Esophagus (tissue), 2 donors: ENCODE results near the gene PFN1. TPM values are rescaled to one million over a fixed set of nuclear protein-coding genes. Genes with fewer than 3 reads are reported as not detected.
"Not testable (repeated sequence)": the region's sequence is repeated elsewhere in the genome, so short reads cannot be mapped to it uniquely, and the experiment has no call there.

ENCODE experiments used
- H3K27ac ChIP-seq, 2 donors: one replicate each; pipeline ENCODE4 v1.5.1; 2013; ENCODE audit warnings: low read depth in 2 of 2, mild to moderate bottlenecking in 2 of 2, inconsistent platforms in 1 of 2, low read length in 1 of 2, moderate library complexity in 1 of 2
- H3K27me3 ChIP-seq, 2 donors: one replicate each; pipeline ENCODE4 v1.6.1; 2013; ENCODE audit warnings: low read length in 2 of 2, control low read depth in 1 of 2, mild to moderate bottlenecking in 1 of 2; ENCODE audit not compliant: insufficient read depth in 2 of 2, control insufficient read depth in 1 of 2
- H3K36me3 ChIP-seq, 2 donors: one replicate each; pipeline ENCODE4 v1.6.1; 2013; ENCODE audit warnings: low read length in 1 of 2; ENCODE audit not compliant: control insufficient read depth in 2 of 2, insufficient read depth in 2 of 2
- H3K4me1 ChIP-seq, 2 donors: one replicate each; pipeline ENCODE4 v1.6.1; 2013; ENCODE audit warnings: low read length in 1 of 2; ENCODE audit not compliant: control insufficient read depth in 2 of 2, insufficient read depth in 2 of 2
- H3K4me3 ChIP-seq, 2 donors: one replicate each; pipeline ENCODE4 v1.5.1; 2013; ENCODE audit warnings: low read length in 2 of 2, mild to moderate bottlenecking in 2 of 2, low read depth in 1 of 2, moderate library complexity in 1 of 2
- H3K9me3 ChIP-seq, 2 donors: one replicate each; pipeline ENCODE4 v1.6.1; 2013; ENCODE audit warnings: mild to moderate bottlenecking in 2 of 2, low read depth in 1 of 2, low read length in 1 of 2, moderate library complexity in 1 of 2; ENCODE audit not compliant: control insufficient read depth in 2 of 2, insufficient read depth in 1 of 2
- whole genome bisulfite sequencing, 2 donors: extraction: QIAGEN DNeasy Blood & Tissue Kit; methylation state at CpG; one replicate each; pipeline ENCODE4 v1.1.7; 2013; 5-methylcytosine and 5-hydroxymethylcytosine counted together
- polyA plus RNA-seq, 2 donors: library from polyadenylated mRNA; stranded (reverse); fragments of 200-250 nt; gene quantifications; one replicate each; pipeline ENCODE4 v1.2.3, GENCODE V29; 2013
- donor health status: healthy with polysubstance abuse.
- donor health status: Bipolar disorder and iron deficiency.

The PFN1 gene
- polyA plus RNA-seq, 2 donors = 371 to 761 TPM

GRCh38 chr17:4908711-4909496, 39.4 kb downstream of the PFN1 start:
- Histone ChIP-seq H3K4me3 (no peak overlapping the region), H3K9me3 (no peaks in the 10 kb centered on the region), H3K27me3 (no peaks in the 10 kb centered on the region), H3K36me3 (no peaks in the 10 kb centered on the region), H3K4me1 (peaks cover 0 to 4% of the 10 kb centered on the region in 2 donors), H3K27ac (peak overlapping the region; percentile 90 to 98)
- WGBS, 2 donors = 15 to 19% methylated on average over 20 of the region's 20 CpGs

GRCh38 chr17:4908301-4908700, 40.0 kb downstream of the PFN1 start:
- WGBS, 2 donors = 28 to 49% methylated on average over 10 of the region's 10 CpGs
- peak overlapping the region; percentile 90 to 98 for H3K27ac ChIP-seq
- no peak overlapping the region for H3K4me3 ChIP-seq
- peaks cover 0 to 6% of the 10 kb centered on the region in 2 donors for H3K4me1 ChIP-seq
- H3K36me3 ChIP-seq = no peaks in the 10 kb centered on the region
- H3K9me3 ChIP-seq = no peaks in the 10 kb centered on the region
- H3K27me3 ChIP-seq = no peaks in the 10 kb centered on the region

- not testable (repeated sequence) for H3K4me3 ChIP-seq, H3K36me3 ChIP-seq, H3K27ac ChIP-seq
These were observed 41.7 kb downstream of the PFN1 start for GRCh38 chr17:4906642-4907041.

GRCh38 chr17:4903051-4903818, 45.1 kb downstream of the PFN1 start, which contains the start of gene CHRNE:
Gene CHRNE, minus strand, starts transcription at chr17:4903098. Its CDS starts 35 bp downstream, at chr17:4903063.
- no peaks in the 10 kb centered on the region for H3K27me3 ChIP-seq
- WGBS, 2 donors = 9 to 11% methylated on average over 10 of the region's 10 CpGs
- H3K36me3 ChIP-seq = peaks cover 0 to 6% of the 10 kb centered on the region in 2 donors
- H3K9me3 ChIP-seq = no peaks in the 10 kb centered on the region
- H3K4me3 ChIP-seq = no peak within 1 kb of the TSS
- H3K27ac ChIP-seq = peak within 1 kb of the TSS; percentile 38 to 85
- H3K4me1 ChIP-seq = peaks cover 0 to 17% of the 10 kb centered on the region in 2 donors

More at GRCh38 chr17:4906642-4907041, 41.7 kb downstream of the PFN1 start:
- peaks cover 0 to 12% of the 10 kb centered on the region in 2 donors for H3K4me1 ChIP-seq
- not testable (repeated sequence) for H3K9me3 ChIP-seq, H3K27me3 ChIP-seq

GRCh38 chr17:4902540-4902939, 45.8 kb downstream of the PFN1 start:
- Histone ChIP-seq H3K4me3 (no peak overlapping the region), H3K27ac (peak overlapping the region; percentile 38 to 85), H3K4me1 (peaks cover 0 to 17% of the 10 kb centered on the region in 2 donors), H3K27me3 (no peaks in the 10 kb centered on the region), H3K36me3 (peaks cover 0 to 6% of the 10 kb centered on the region in 2 donors), H3K9me3 (no peaks in the 10 kb centered on the region)
- WGBS, 2 donors = 70 to 71% methylated on average over 8 of the region's 8 CpGs

GRCh38 chr17:4901648-4902344, 46.5 kb downstream of the PFN1 start:
- Histone ChIP-seq H3K27me3 (no peaks in the 10 kb centered on the region), H3K27ac (peak overlapping the region in 1 of 2 donors; percentile 39), H3K36me3 (peaks cover 0 to 11% of the 10 kb centered on the region in 2 donors), H3K9me3 (no peaks in the 10 kb centered on the region), H3K4me1 (peaks cover 0 to 17% of the 10 kb centered on the region in 2 donors), H3K4me3 (no peak overlapping the region)
- 49 to 60% methylated on average over 44 to 48 of the region's 48 CpGs for WGBS, 2 donors

GRCh38 chr17:4901108-4901647, 47.2 kb downstream of the PFN1 start:
- H3K27ac ChIP-seq = peak overlapping the region in 1 of 2 donors; percentile 50

GRCh38 chr17:4900231-4901107, 47.9 kb downstream of the PFN1 start:
- H3K9me3 ChIP-seq = no peaks in the 10 kb centered on the region
- peaks cover 0 to 17% of the 10 kb centered on the region in 2 donors for H3K4me1 ChIP-seq
- no peak overlapping the region for H3K27ac ChIP-seq
- no peaks in the 10 kb centered on the region for H3K27me3 ChIP-seq
- 31 to 35% methylated on average over 62 to 65 of the region's 65 CpGs for WGBS, 2 donors
- H3K36me3 ChIP-seq = peaks cover 0 to 24% of the 10 kb centered on the region in 2 donors
- H3K4me3 ChIP-seq = peak overlapping the region in 1 of 2 donors; percentile 51

More at GRCh38 chr17:4901108-4901647, 47.2 kb downstream of the PFN1 start:
- Histone ChIP-seq H3K4me3 (no peak overlapping the region), H3K4me1 (peaks cover 0 to 17% of the 10 kb centered on the region in 2 donors), H3K9me3 (no peaks in the 10 kb centered on the region), H3K36me3 (peaks cover 0 to 17% of the 10 kb centered on the region in 2 donors), H3K27me3 (no peaks in the 10 kb centered on the region)
- 57 to 67% methylated on average over 37 of the region's 37 CpGs for WGBS, 2 donors
